ENCODE measurements around the gene CCDC50. TPM values are rescaled to one million over a fixed set of nuclear protein-coding genes. Genes with fewer than 3 reads are reported as not detected.

The CCDC50 gene
- total RNA-seq, 1 donor from 2014 or later, result 34.1 TPM

DNA sequence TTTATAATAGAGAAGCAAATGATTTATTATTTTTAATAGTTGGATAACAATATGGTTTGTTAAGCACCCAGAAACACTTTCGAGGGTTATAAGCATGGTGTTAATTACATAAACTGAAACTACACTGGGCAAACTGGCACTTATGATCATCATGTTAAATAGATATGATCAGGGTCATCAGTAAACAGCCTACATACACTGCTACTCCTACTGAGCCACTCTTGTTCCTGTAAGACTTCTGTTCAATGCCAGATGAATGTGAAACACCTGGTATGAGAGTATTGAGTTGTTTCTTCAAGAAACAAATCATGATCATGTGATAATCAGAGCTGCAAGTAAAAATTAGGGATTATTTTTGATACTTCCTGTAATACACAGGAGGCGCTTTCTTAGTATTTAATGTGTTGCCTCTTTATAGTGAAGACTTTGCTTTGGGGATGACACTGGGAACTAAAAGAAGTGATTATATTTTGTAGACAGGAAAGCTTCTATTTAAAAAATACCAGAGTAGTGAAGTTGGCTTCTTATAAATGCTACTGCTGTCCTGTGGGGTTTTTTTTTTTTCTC is 33.4 kb downstream of the CCDC50 start:
- H3K9me3 Mint-ChIP-seq, result no peaks in the 10 kb centered on the region

GRCh38 chr3:191363221-191363620 is 34.0 kb downstream of the CCDC50 start:
- intact Hi-C loops (cut with micrococcal nuclease), result no loop called here
- Mint-ChIP-seq H3K27ac (no peak overlapping the region), H3K27me3 (no peaks in the 10 kb centered on the region), H3K9me3 (no peaks in the 10 kb centered on the region), H3K36me3 (ENCODE audit: low read depth) (peaks cover 10% of the 10 kb centered on the region), H3K4me3 (no peak overlapping the region), H3K4me1 (peaks cover 12% of the 10 kb centered on the region)
- DNase-seq, result no peak

More for the DNA sequence above, 33.4 kb downstream of the CCDC50 start:
- Mint-ChIP-seq H3K4me1 (peaks cover 12% of the 10 kb centered on the region), H3K36me3 (ENCODE audit: low read depth) (peaks cover 10% of the 10 kb centered on the region), H3K4me3 (no peak overlapping the region), H3K27me3 (no peaks in the 10 kb centered on the region), H3K27ac (no peak overlapping the region)
- DNase-seq, result no peak
- intact Hi-C loops (cut with micrococcal nuclease), result no loop called here

GRCh38 chr3:191366675-191367074 is 37.5 kb downstream of the CCDC50 start:
- intact Hi-C loops (cut with micrococcal nuclease), result no loop called here
- Mint-ChIP-seq H3K36me3 (ENCODE audit: low read depth) (peaks cover 4% of the 10 kb centered on the region), H3K27ac (no peak overlapping the region), H3K9me3 (no peaks in the 10 kb centered on the region), H3K4me3 (no peak overlapping the region), H3K4me1 (no peaks in the 10 kb centered on the region), H3K27me3 (no peaks in the 10 kb centered on the region)
- DNase-seq, result no peak

DNA sequence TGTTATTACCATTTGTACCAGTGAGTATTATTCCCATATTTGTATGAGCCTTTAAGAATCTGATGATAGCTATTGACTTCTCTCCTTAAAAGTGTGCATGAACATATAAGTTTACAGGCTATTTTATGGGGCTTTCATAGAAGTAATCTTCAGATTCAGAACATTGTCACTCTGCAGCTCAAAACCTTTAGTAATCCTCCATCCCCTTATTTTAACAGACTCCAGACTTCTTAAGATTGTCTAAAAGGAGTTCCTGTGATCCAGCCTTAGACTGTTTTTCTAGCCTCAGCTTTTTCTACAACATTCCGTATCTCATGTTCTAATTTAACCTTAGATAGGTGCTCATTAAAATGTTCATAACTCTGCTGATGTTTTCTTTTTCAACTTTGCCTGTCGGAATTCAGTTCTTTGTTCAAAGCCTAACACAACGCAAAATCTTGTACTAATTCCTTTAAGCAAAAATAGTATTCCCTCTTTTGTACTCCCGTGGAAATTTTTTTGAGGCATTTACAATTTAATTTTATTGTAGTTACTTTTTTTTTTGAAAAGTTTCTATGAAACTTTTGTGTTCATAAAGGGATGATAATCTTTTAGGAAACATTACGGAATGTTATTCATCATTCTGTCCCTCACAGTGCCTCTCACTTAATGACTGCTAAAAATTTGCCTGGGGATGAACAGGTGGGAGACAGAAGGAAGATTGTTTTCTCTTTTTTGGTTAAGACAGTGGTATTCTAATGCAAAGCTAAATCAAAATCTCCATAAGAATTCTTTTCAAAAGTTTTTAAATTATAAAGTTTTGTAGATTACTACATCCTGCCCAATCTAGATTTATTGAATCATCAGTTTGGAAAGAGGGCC is 39.8 kb downstream of the CCDC50 start:
- H3K27me3 Mint-ChIP-seq, result no peaks in the 10 kb centered on the region
- no peak overlapping the region for H3K27ac Mint-ChIP-seq
- no peak overlapping the region for H3K4me3 Mint-ChIP-seq
- intact Hi-C loops (cut with micrococcal nuclease), result no loop called here
- peaks cover 3% of the 10 kb centered on the region for H3K36me3 Mint-ChIP-seq (ENCODE audit: low read depth)
- H3K4me1 Mint-ChIP-seq, result peaks cover 3% of the 10 kb centered on the region
- H3K9me3 Mint-ChIP-seq, result no peaks in the 10 kb centered on the region
- DNase-seq, result no peak

DNA sequence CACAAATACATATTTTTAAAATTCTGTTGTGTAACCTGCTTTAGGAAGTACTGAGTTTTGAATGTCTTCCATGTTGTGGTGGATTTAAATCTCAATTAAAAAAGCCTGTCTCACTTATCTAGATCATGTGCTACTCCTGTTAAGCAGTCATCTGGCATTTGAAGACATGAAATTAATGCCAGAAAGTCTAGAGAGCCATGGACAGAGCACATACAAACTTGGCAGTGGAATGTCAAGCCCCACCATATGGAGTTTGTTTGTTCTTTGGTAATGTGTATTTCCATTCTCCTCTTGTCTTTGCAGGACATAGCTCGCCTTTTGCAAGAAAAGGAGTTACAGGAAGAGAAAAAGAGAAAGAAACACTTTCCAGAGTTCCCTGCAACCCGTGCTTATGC is 40.4 kb downstream of the CCDC50 start:
- intact Hi-C loops (cut with micrococcal nuclease), result no loop called here
- no peak overlapping the region for H3K27ac Mint-ChIP-seq
- no peaks in the 10 kb centered on the region for H3K27me3 Mint-ChIP-seq
- H3K36me3 Mint-ChIP-seq (ENCODE audit: low read depth), result peaks cover 3% of the 10 kb centered on the region
- H3K9me3 Mint-ChIP-seq, result no peaks in the 10 kb centered on the region
- no peak for DNase-seq
- no peak overlapping the region for H3K4me3 Mint-ChIP-seq
- peaks cover 3% of the 10 kb centered on the region for H3K4me1 Mint-ChIP-seq

GRCh38 chr3:191372122-191372521 is 42.9 kb downstream of the CCDC50 start:
- H3K27me3 Mint-ChIP-seq, result no peaks in the 10 kb centered on the region
- no peaks in the 10 kb centered on the region for H3K9me3 Mint-ChIP-seq
- DNase-seq, result no peak
- peaks cover 3% of the 10 kb centered on the region for H3K4me1 Mint-ChIP-seq
- intact Hi-C loops (cut with micrococcal nuclease), result no loop called here
- H3K4me3 Mint-ChIP-seq, result no peak overlapping the region
- no peak overlapping the region for H3K27ac Mint-ChIP-seq
- peaks cover 5% of the 10 kb centered on the region for H3K36me3 Mint-ChIP-seq (ENCODE audit: low read depth)

- intact Hi-C loops (cut with micrococcal nuclease), result no loop called here
- H3K4me3 Mint-ChIP-seq, result no peak overlapping the region
- peaks cover 5% of the 10 kb centered on the region for H3K36me3 Mint-ChIP-seq (ENCODE audit: low read depth)
- peaks cover 6% of the 10 kb centered on the region for H3K4me1 Mint-ChIP-seq
- no peaks in the 10 kb centered on the region for H3K9me3 Mint-ChIP-seq
- no peak for DNase-seq
- no peaks in the 10 kb centered on the region for H3K27me3 Mint-ChIP-seq
- no peak overlapping the region for H3K27ac Mint-ChIP-seq
These were observed 44.1 kb downstream of the CCDC50 start for GRCh38 chr3:191373327-191373726.

DNA sequence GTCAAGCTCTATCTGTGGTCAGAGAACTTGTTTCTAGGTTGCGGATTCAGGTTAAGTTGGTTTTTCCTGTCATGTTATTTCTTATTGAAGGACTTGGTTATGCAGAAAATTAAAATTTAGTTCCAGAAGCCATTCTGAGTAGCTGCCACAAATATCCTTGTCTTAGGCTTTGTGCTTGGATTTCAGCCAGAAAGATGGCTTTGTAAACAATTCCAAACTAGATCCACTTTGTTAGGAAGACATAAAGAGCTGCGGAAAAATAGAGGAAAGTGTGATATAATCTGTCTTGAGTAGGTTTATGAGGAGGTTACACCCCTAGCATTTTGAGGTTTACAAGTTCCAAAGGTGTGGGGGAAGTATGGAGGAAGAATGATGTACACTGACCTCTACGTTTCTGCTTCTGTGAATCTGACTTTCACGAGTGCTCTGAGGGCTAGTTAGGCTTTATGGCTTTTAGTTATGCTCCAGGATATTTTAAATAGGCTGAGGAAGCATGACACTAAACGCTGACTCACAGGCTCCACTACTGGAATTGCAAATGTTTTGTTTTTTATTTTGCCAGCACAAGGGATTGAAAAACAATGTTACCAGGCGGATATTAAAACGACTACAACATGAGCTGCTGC is 47.4 kb downstream of the CCDC50 start:
- Mint-ChIP-seq H3K4me1 (peaks cover 6% of the 10 kb centered on the region), H3K27me3 (no peaks in the 10 kb centered on the region), H3K4me3 (no peak overlapping the region), H3K36me3 (ENCODE audit: low read depth) (peaks cover 7% of the 10 kb centered on the region), H3K27ac (no peak overlapping the region), H3K9me3 (no peaks in the 10 kb centered on the region)
- no peak for DNase-seq
- intact Hi-C loops (cut with micrococcal nuclease), result loop anchor here (5.0 kb wide), 1 partner anchor 39 kb away; no protein-coding TSS in a partner anchor

GRCh38 chr3:191378142-191378812 is 49.1 kb downstream of the CCDC50 start:
- Mint-ChIP-seq H3K36me3 (ENCODE audit: low read depth) (peaks cover 12% of the 10 kb centered on the region), H3K9me3 (no peaks in the 10 kb centered on the region), H3K27me3 (no peaks in the 10 kb centered on the region), H3K27ac (no peak overlapping the region), H3K4me3 (no peak overlapping the region), H3K4me1 (peaks cover 3% of the 10 kb centered on the region)
- intact Hi-C loops (cut with micrococcal nuclease), result loop anchor here (5.0 kb wide), 1 partner anchor 41 kb away; no protein-coding TSS in a partner anchor
- DNase-seq, result no peak

GRCh38 chr3:191379446-191379845 is 50.3 kb downstream of the CCDC50 start:
- Mint-ChIP-seq H3K9me3 (no peaks in the 10 kb centered on the region), H3K4me1 (peaks cover 3% of the 10 kb centered on the region), H3K27ac (no peak overlapping the region), H3K4me3 (no peak overlapping the region), H3K36me3 (ENCODE audit: low read depth) (peaks cover 13% of the 10 kb centered on the region), H3K27me3 (no peaks in the 10 kb centered on the region)
- intact Hi-C loops (cut with micrococcal nuclease), result loop anchor here (5.0 kb wide), 1 partner anchor 42 kb away; no protein-coding TSS in a partner anchor
- DNase-seq, result no peak

DNA sequence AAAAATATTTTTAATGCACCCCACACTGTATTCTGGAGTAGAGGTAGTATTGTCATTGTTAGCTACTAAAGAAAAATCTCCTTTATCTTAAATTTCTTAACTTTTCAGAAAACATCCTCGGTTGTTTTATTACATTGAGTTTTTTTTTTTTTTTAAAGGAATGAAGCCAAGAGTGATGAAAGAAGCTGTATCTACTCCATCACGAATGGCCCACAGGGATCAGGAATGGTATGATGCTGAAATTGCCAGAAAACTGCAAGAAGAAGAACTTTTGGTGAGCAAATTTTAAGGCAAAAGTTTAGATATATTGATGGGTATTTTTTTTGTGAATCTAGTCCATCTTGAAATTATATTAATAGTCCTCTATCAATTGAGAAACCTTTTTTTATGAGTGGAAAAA is 50.8 kb downstream of the CCDC50 start:
- intact Hi-C loops (cut with micrococcal nuclease), result no loop called here
- Mint-ChIP-seq H3K27ac (no peak overlapping the region), H3K4me1 (peaks cover 3% of the 10 kb centered on the region), H3K36me3 (ENCODE audit: low read depth) (peaks cover 16% of the 10 kb centered on the region), H3K4me3 (no peak overlapping the region), H3K27me3 (no peaks in the 10 kb centered on the region), H3K9me3 (no peaks in the 10 kb centered on the region)
- no peak for DNase-seq

- Mint-ChIP-seq H3K4me3 (no peak overlapping the region), H3K27ac (no peak overlapping the region)
- intact Hi-C loops (cut with micrococcal nuclease), result no loop called here
These were observed 52.1 kb downstream of the CCDC50 start for GRCh38 chr3:191381303-191381702.

DNA sequence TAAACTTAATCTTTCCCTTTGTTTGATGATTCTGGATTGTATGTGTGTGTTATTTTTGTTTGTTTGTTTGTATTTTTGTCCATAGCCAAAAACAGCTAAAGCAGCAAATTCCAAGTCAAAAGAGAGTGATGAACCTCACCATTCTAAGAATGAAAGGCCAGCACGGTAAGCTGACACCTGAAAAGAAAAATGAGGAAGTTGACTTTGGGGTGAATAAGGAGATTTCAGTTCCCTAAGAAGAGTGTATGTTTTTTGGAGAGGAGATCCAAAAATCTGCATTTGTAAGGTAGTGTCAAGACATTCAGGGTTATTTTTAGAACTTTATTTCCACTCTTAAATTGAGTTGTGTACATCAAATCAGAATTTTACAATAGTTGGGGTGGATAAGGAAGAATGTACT is 53.5 kb downstream of the CCDC50 start:
- Mint-ChIP-seq H3K27ac (no peak overlapping the region), H3K36me3 (ENCODE audit: low read depth) (peaks cover 18% of the 10 kb centered on the region), H3K4me3 (no peak overlapping the region), H3K9me3 (no peaks in the 10 kb centered on the region), H3K4me1 (peaks cover 3% of the 10 kb centered on the region), H3K27me3 (no peaks in the 10 kb centered on the region)
- DNase-seq, result no peak
- intact Hi-C loops (cut with micrococcal nuclease), result no loop called here

More at GRCh38 chr3:191381303-191381702, 52.1 kb downstream of the CCDC50 start:
- DNase-seq, result no peak
- Mint-ChIP-seq H3K4me1 (peaks cover 3% of the 10 kb centered on the region), H3K36me3 (ENCODE audit: low read depth) (peaks cover 18% of the 10 kb centered on the region), H3K27me3 (no peaks in the 10 kb centered on the region), H3K9me3 (no peaks in the 10 kb centered on the region)

- no peak overlapping the region for H3K4me3 Mint-ChIP-seq
- H3K4me1 Mint-ChIP-seq, result peaks cover 2% of the 10 kb centered on the region
- intact Hi-C loops (cut with micrococcal nuclease), result no loop called here
- H3K27me3 Mint-ChIP-seq, result no peaks in the 10 kb centered on the region
- H3K27ac Mint-ChIP-seq, result no peak overlapping the region
- no peak for DNase-seq
- no peaks in the 10 kb centered on the region for H3K9me3 Mint-ChIP-seq
- peaks cover 18% of the 10 kb centered on the region for H3K36me3 Mint-ChIP-seq (ENCODE audit: low read depth)
These were observed 53.9 kb downstream of the CCDC50 start for GRCh38 chr3:191383124-191383523.

Data from activated CD4-positive, alpha-beta T cell treated with anti-CD3 and anti-CD28 coated beads, Interleukin-2, amount 10 ng/mL, durations not matched to agents 24 days and 14 days (primary cell).